ENCODE data around the gene SLC6A6.

SLC6A6 gene

GRCh38 chr3:14441920-14442300 lies 39.5 kb downstream of the SLC6A6 start:
- DNase-seq (ENCODE audit: low read depth, low spot score): no peak
- in situ Hi-C loops (cut with HindIII; ENCODE audit: low sequenced_read_pairs): no loop called here
- TF ChIP-seq CTCF (IDR thresholded peaks at IDR 0.05; ENCODE audit: low read depth, low read length): no peak
- H3K4me3 ChIP-seq (ENCODE audit: low read depth, low read length): no peak overlapping the region

GRCh38 chr3:14444380-14444779 lies 42.0 kb downstream of the SLC6A6 start:
- in situ Hi-C loops (cut with HindIII; ENCODE audit: low sequenced_read_pairs): no loop called here
- TF ChIP-seq CTCF (IDR thresholded peaks at IDR 0.05; ENCODE audit: low read depth, low read length): no peak
- DNase-seq (ENCODE audit: low read depth, low spot score): no peak
- H3K4me3 ChIP-seq (ENCODE audit: low read depth, low read length): no peak overlapping the region

- DNase-seq (ENCODE audit: low read depth, low spot score): no peak
- in situ Hi-C loops (cut with HindIII; ENCODE audit: low sequenced_read_pairs): no loop called here
- H3K4me3 ChIP-seq (ENCODE audit: low read depth, low read length): no peak overlapping the region
- TF ChIP-seq CTCF (IDR thresholded peaks at IDR 0.05; ENCODE audit: low read depth, low read length): no peak
These were observed 43.4 kb downstream of the SLC6A6 start for GRCh38 chr3:14445773-14446172.

DNA sequence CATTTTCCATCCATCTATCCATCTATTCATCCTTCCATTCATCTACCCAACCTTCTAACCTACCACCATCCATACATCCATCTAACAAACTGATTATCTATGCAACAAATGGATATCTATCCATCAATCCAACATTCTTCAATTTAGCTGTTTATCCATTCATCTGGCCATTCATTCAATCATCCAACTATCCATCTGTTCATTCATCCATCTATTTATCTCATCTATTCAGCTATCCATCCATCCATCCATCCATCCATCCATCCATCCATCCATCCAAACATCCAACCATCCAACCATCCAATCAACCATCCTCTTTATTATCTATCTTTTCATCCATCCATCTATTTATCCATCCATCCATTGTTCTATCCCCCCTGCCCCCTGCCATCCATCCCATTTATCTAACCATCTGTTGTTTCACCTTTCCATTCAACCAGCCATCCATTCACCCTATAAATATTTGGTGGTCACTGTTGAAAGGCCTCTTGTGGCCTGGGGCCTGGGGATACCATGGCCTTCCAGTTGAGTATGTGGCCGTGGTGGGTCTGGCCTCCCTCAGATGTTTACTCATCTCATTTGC lies 44.7 kb downstream of the SLC6A6 start:
- in situ Hi-C loops (cut with HindIII; ENCODE audit: low sequenced_read_pairs): no loop called here
- no peak for TF ChIP-seq CTCF (IDR thresholded peaks at IDR 0.05; ENCODE audit: low read depth, low read length)
- DNase-seq (ENCODE audit: low read depth, low spot score): no peak
- H3K4me3 ChIP-seq (ENCODE audit: low read depth, low read length): no peak overlapping the region

GRCh38 chr3:14448063-14448462 lies 45.7 kb downstream of the SLC6A6 start:
- TF ChIP-seq CTCF (IDR thresholded peaks at IDR 0.05; ENCODE audit: low read depth, low read length): no peak
- no peak overlapping the region for H3K4me3 ChIP-seq (ENCODE audit: low read depth, low read length)
- DNase-seq (ENCODE audit: low read depth, low spot score): no peak
- in situ Hi-C loops (cut with HindIII; ENCODE audit: low sequenced_read_pairs): no loop called here

- in situ Hi-C loops (cut with HindIII; ENCODE audit: low sequenced_read_pairs): no loop called here
- H3K4me3 ChIP-seq (ENCODE audit: low read depth, low read length): no peak overlapping the region
- no peak for DNase-seq (ENCODE audit: low read depth, low spot score)
- TF ChIP-seq CTCF (IDR thresholded peaks at IDR 0.05; ENCODE audit: low read depth, low read length): no peak
These were observed 46.6 kb downstream of the SLC6A6 start for GRCh38 chr3:14448756-14449727.
